ENCODE results near the gene HDAC5.

HDAC5 gene

DNA sequence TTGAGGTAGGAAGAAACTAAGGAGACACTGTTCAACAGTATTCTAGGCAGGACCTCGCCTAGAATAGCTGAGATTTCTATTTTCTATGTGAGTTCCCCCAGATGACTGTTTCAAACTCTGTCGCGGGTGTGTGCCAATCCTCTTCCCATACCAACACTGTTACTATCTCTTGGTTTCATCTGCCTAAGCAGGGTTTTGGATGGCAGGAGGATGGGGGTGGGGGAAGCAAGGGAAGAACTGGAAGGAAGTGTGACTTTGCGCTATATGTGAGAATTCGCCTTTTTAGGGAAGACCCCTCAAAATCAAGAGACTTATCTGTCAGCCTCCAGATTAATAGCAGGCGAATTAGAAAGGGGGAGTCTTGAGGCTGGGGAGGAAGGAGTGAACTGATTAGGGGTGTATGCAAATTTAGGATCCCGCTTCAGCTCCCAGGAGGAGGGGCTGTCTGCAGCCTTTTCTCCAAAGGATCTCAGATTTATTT lies 53.4 kb downstream of the HDAC5 start (continued):
- TF ChIP-seq, protein P1, sequence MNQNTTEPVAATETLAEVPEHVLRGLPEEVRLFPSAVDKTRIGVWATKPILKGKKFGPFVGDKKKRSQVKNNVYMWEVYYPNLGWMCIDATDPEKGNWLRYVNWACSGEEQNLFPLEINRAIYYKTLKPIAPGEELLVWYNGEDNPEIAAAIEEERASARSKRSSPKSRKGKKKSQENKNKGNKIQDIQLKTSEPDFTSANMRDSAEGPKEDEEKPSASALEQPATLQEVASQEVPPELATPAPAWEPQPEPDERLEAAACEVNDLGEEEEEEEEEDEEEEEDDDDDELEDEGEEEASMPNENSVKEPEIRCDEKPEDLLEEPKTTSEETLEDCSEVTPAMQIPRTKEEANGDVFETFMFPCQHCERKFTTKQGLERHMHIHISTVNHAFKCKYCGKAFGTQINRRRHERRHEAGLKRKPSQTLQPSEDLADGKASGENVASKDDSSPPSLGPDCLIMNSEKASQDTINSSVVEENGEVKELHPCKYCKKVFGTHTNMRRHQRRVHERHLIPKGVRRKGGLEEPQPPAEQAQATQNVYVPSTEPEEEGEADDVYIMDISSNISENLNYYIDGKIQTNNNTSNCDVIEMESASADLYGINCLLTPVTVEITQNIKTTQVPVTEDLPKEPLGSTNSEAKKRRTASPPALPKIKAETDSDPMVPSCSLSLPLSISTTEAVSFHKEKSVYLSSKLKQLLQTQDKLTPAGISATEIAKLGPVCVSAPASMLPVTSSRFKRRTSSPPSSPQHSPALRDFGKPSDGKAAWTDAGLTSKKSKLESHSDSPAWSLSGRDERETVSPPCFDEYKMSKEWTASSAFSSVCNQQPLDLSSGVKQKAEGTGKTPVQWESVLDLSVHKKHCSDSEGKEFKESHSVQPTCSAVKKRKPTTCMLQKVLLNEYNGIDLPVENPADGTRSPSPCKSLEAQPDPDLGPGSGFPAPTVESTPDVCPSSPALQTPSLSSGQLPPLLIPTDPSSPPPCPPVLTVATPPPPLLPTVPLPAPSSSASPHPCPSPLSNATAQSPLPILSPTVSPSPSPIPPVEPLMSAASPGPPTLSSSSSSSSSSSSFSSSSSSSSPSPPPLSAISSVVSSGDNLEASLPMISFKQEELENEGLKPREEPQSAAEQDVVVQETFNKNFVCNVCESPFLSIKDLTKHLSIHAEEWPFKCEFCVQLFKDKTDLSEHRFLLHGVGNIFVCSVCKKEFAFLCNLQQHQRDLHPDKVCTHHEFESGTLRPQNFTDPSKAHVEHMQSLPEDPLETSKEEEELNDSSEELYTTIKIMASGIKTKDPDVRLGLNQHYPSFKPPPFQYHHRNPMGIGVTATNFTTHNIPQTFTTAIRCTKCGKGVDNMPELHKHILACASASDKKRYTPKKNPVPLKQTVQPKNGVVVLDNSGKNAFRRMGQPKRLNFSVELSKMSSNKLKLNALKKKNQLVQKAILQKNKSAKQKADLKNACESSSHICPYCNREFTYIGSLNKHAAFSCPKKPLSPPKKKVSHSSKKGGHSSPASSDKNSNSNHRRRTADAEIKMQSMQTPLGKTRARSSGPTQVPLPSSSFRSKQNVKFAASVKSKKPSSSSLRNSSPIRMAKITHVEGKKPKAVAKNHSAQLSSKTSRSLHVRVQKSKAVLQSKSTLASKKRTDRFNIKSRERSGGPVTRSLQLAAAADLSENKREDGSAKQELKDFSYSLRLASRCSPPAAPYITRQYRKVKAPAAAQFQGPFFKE (tag by site-specific recombination; IDR thresholded peaks at IDR 0.05; ENCODE audit: borderline replicate concordance): no peak
- TF ChIP-seq ZNF830 (tag by site-specific recombination; IDR thresholded peaks at IDR 0.05; ENCODE audit: low read depth) (no peak), ZNF600 (tag by site-specific recombination; IDR thresholded peaks at IDR 0.05) (no peak), ZBTB1 (tag by site-specific recombination; IDR thresholded peaks at IDR 0.05) (no peak), ZNF645 (tag by site-specific recombination; IDR thresholded peaks at IDR 0.05) (no peak), ZNF530 (tag by site-specific recombination; IDR thresholded peaks at IDR 0.05; ENCODE audit: low read depth) (no peak), ZNF350 (tag by site-specific recombination; IDR thresholded peaks at IDR 0.05) (no peak), REPIN1 (tag by site-specific recombination; IDR thresholded peaks at IDR 0.05; ENCODE audit: low read depth) (no peak), ZNF488 (tag by site-specific recombination; IDR thresholded peaks at IDR 0.05) (no peak), PRDM4 (tag by site-specific recombination; IDR thresholded peaks at IDR 0.05) (peak; percentile 50; the same call in 1 of the 2 replicates), ZNF585B (tag by site-specific recombination; IDR thresholded peaks at IDR 0.05) (no peak), ZNF19 (tag by site-specific recombination; IDR thresholded peaks at IDR 0.05; ENCODE audit: low read depth) (no peak), ZNF623 (tag by site-specific recombination; IDR thresholded peaks at IDR 0.05) (peak; percentile 23; the same call in 1 of the 2 replicates), SCRT1 (tag by site-specific recombination; IDR thresholded peaks at IDR 0.05; ENCODE audit: borderline replicate concordance) (no peak), ZNF747 (tag by site-specific recombination; IDR thresholded peaks at IDR 0.05) (no peak)
- TF ChIP-seq, protein P2, sequence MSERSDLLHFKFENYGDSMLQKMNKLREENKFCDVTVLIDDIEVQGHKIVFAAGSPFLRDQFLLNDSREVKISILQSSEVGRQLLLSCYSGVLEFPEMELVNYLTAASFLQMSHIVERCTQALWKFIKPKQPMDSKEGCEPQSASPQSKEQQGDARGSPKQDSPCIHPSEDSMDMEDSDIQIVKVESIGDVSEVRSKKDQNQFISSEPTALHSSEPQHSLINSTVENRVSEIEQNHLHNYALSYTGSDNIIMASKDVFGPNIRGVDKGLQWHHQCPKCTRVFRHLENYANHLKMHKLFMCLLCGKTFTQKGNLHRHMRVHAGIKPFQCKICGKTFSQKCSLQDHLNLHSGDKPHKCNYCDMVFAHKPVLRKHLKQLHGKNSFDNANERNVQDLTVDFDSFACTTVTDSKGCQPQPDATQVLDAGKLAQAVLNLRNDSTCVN (tag by site-specific recombination; optimal IDR thresholded peaks at IDR 0.05): no peak
- TF ChIP-seq, protein P3, sequence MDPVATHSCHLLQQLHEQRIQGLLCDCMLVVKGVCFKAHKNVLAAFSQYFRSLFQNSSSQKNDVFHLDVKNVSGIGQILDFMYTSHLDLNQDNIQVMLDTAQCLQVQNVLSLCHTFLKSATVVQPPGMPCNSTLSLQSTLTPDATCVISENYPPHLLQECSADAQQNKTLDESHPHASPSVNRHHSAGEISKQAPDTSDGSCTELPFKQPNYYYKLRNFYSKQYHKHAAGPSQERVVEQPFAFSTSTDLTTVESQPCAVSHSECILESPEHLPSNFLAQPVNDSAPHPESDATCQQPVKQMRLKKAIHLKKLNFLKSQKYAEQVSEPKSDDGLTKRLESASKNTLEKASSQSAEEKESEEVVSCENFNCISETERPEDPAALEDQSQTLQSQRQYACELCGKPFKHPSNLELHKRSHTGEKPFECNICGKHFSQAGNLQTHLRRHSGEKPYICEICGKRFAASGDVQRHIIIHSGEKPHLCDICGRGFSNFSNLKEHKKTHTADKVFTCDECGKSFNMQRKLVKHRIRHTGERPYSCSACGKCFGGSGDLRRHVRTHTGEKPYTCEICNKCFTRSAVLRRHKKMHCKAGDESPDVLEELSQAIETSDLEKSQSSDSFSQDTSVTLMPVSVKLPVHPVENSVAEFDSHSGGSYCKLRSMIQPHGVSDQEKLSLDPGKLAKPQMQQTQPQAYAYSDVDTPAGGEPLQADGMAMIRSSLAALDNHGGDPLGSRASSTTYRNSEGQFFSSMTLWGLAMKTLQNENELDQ (tag by site-specific recombination; IDR thresholded peaks at IDR 0.05; ENCODE audit: low read depth): no peak
- TF ChIP-seq, protein P4, sequence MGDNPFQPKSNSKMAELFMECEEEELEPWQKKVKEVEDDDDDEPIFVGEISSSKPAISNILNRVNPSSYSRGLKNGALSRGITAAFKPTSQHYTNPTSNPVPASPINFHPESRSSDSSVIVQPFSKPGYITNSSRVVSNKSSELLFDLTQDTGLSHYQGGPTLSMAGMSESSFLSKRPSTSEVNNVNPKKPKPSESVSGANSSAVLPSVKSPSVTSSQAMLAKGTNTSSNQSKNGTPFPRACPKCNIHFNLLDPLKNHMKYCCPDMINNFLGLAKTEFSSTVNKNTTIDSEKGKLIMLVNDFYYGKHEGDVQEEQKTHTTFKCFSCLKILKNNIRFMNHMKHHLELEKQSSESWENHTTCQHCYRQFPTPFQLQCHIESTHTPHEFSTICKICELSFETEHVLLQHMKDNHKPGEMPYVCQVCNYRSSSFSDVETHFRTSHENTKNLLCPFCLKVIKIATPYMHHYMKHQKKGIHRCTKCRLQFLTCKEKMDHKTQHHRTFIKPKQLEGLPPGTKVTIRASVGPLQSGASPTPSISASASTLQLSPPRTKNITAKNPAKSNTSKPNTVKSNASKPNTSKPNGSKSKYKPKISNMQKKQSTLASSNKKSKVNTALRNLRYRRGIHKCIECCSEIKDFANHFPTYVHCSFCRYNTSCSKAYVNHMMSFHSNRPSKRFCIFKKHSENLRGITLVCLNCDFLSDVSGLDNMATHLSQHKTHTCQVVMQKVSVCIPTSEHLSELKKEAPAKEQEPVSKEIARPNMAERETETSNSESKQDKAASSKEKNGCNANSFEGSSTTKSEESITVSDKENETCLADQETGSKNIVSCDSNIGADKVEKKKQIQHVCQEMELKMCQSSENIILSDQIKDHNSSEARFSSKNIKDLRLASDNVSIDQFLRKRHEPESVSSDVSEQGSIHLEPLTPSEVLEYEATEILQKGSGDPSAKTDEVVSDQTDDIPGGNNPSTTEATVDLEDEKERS (tag by site-specific recombination; IDR thresholded peaks at IDR 0.05): no peak
